K562 (cell line): ENCODE measurements around the gene DAGLB. TPM values are rescaled to one million over a fixed set of nuclear protein-coding genes. Genes with fewer than 3 reads are reported as not detected.

Experiments used
- CHAMP1 ChIP-seq: fragments of 450-650 bp; IDR thresholded peaks from 2 replicates; pipeline ENCODE4 v1.6.1; 2016; ENCODE audit warnings: mild to moderate bottlenecking
- CREM ChIP-seq: IDR thresholded peaks from 2 replicates; pipeline ENCODE4 v1.6.1; 2014; ENCODE audit warnings: antibody characterized with exemption, low read depth
- EP300 ChIP-seq: IDR thresholded peaks from 2 replicates; pipeline ENCODE4 v1.6.1; 2012; ENCODE audit warnings: low read length, improper control_type of control experiment
- ETV6 ChIP-seq, 3 experiments: fragments of 150-350 bp in 1 of 3; sonication (generic) in 1 of 3; formaldehyde crosslinking in 1 of 3; IDR thresholded peaks; 2 replicates each; pipeline versions ENCODE4 v1.6.1 to v1.8.0; 2014 to 2022; ENCODE audit warnings: borderline replicate concordance in 2 of 3, low read depth in 2 of 3, antibody characterized with exemption in 1 of 3, low read length in 1 of 3, mild to moderate bottlenecking in 1 of 3, missing genetic modification reagents in 1 of 3
- FOXM1 ChIP-seq, 2 experiments: fragments of 450-650 bp in 1 of 2; sonication (generic) in 1 of 2; formaldehyde crosslinking in 1 of 2; IDR thresholded peaks; 2 replicates each; pipeline versions ENCODE4 v1.6.1 to v1.9.0; 2017 to 2022; ENCODE audit warnings: low read depth in 2 of 2, mild to moderate bottlenecking in 2 of 2, missing genetic modification reagents in 1 of 2, moderate library complexity in 1 of 2
- MLLT1 ChIP-seq, 2 experiments: fragments of 450-650 bp; IDR thresholded peaks; 2 replicates each; pipeline ENCODE4 v1.6.1; 2016
- MXI1 ChIP-seq: IDR thresholded peaks from 2 replicates; pipeline ENCODE4 v1.6.1; 2011; ENCODE audit warnings: low read depth, mild to moderate bottlenecking, improper control_type of control experiment, low read length
- NKRF ChIP-seq: fragments of 450-650 bp; IDR thresholded peaks from 2 replicates; pipeline ENCODE4 v1.6.1; 2016; ENCODE audit warnings: borderline replicate concordance
- RFX1 ChIP-seq: fragments of 450-650 bp; IDR thresholded peaks from 2 replicates; pipeline ENCODE4 v1.6.1; 2016; ENCODE audit warnings: mild to moderate bottlenecking, moderate library complexity
- SETDB1 ChIP-seq: IDR thresholded peaks from one replicate; pipeline ENCODE4 v1.6.1; 2012; ENCODE audit warnings: low read length, control low read depth, inconsistent platforms
- SMC3 ChIP-seq: conservative IDR thresholded peaks from 2 replicates; pipeline ENCODE4 v1.6.1; 2011; ENCODE audit warnings: low read depth, low read length, improper control_type of control experiment; ENCODE audit not compliant: insufficient read depth
- TGIF2 ChIP-seq: sonication (generic); formaldehyde crosslinking; IDR thresholded peaks from 2 replicates; pipeline ENCODE4 v1.8.1; 2022; ENCODE audit warnings: mild to moderate bottlenecking, missing genetic modification reagents, moderate library complexity
- ZBED1 ChIP-seq: IDR thresholded peaks from 2 replicates; pipeline ENCODE4 v1.6.1; 2014
- ZNF12 ChIP-seq: sonication (generic); formaldehyde crosslinking; IDR thresholded peaks from 2 replicates; pipeline ENCODE4 v1.4.0; 2020; ENCODE audit warnings: mild to moderate bottlenecking, missing genetic modification reagents
- ZNF253 ChIP-seq: fragments of 250-450 bp; sonication (Bioruptor Pico); conservative IDR thresholded peaks from 2 replicates; pipeline ENCODE4 v1.6.1; 2021; ENCODE audit warnings: mild to moderate bottlenecking
- ZNF609 ChIP-seq: sonication (generic); formaldehyde crosslinking; IDR thresholded peaks from 2 replicates; pipeline ENCODE4 v1.8.1; 2023; ENCODE audit warnings: missing genetic modification reagents, mild to moderate bottlenecking, borderline replicate concordance
- ZNF766 ChIP-seq: fragments of 200-800 bp; sonication (Bioruptor generic); conservative IDR thresholded peaks from 2 replicates; pipeline ENCODE4 v1.6.1; 2016; ENCODE audit warnings: missing genetic modification characterization, missing compliant biosample characterization
- polyA plus RNA-seq, 8 experiments: library from polyadenylated mRNA; depleted of rRNA in 4 of 8; stranded (reverse) in 5 of 8; unstranded in 3 of 8; fragments of >200 nt; fragmentation: Nextera tagmentation in 2 of 8; fragmentation: Illumina TruSeq in 1 of 8; extraction: Ambion mirVana in 2 of 8; extraction: Trizol in 1 of 8; gene quantifications; 2 replicates each; pipeline versions ENCODE4 v1.2.1 to v1.2.3, GENCODE V29; 2011 to 2014; ENCODE audit warnings: inconsistent platforms in 1 of 8, missing spikeins in 1 of 8
- total RNA-seq, 7 experiments: library from RNA; depleted of rRNA in 6 of 7; stranded (reverse); fragments of >200 nt in 6 of 7; fragmentation: Illumina TruSeq in 2 of 7; extraction: Trizol in 2 of 7; gene quantifications; 2 replicates each; pipeline versions ENCODE4 v1.2.1 to v1.2.3, GENCODE V29; 2011 to 2021; ENCODE audit warnings: low replicate concordance in 1 of 7

The DAGLB gene
- total and polyA plus RNA-seq, 9 of the 15 experiments (the other 6 are each of a cell fraction or from before 2014, with no cell fraction given) = 0.92 to 16.4 (median 9.3) TPM

GRCh38 chr7:6451224-6451705 is 3.5 kb upstream of the DAGLB start (continued):
- TF ChIP-seq ZNF253 (CRISPR knock-in tag) (no peak), ZBED1 (no peak; the same call in 1 of the 2 replicates), ETV6 (IDR thresholded peaks at IDR 0.05; ENCODE audit: borderline replicate concordance in 1 of 2, low read depth in 2 of 2, low read length in 1 of 2) (peak in 1 of 2 experiments; percentile 53; a peak in 1 of 4 replicates), ETV6 (CRISPR knock-in tag; IDR thresholded peaks at IDR 0.05; ENCODE audit: borderline replicate concordance) (no peak), TGIF2 (CRISPR knock-in tag) (no peak), ZNF609 (CRISPR knock-in tag) (peak; percentile 96; the same call in 1 of the 2 replicates), CREM (peak; percentile 68), MLLT1 (IDR thresholded peaks at IDR 0.05) (peak in 1 of 2 experiments; percentile 86; a peak in 2 of 4 replicates), ZNF766 (CRISPR knock-in tag) (peak; percentile 94), FOXM1 (IDR thresholded peaks at IDR 0.05; ENCODE audit: low read depth) (peak; percentile 96), FOXM1 (CRISPR knock-in tag; IDR thresholded peaks at IDR 0.05; ENCODE audit: low read depth) (no peak), EP300 (peak; percentile 97), ZNF12 (CRISPR knock-in tag) (no peak), MXI1 (peak; percentile 72; the same call in 1 of the 2 replicates), NKRF (no peak), CHAMP1 (peak; percentile 93), RFX1 (no peak), SMC3 (no peak), SETDB1 (no peak)
